GM12878 (cell line): Measurements from ENCODE around the gene JPH4. TPM values are rescaled to one million over a fixed set of nuclear protein-coding genes. Genes with fewer than 3 reads are reported as not detected.

Experiments used
- BCL11A ChIP-seq: IDR thresholded peaks from 2 replicates; pipeline ENCODE4 v1.6.1; 2011; ENCODE audit warnings: low read depth, low read length
- BCLAF1 ChIP-seq: fragments of 450-650 bp; IDR thresholded peaks from 2 replicates; pipeline ENCODE4 v1.6.1; 2017; ENCODE audit warnings: antibody characterized with exemption, mild to moderate bottlenecking, moderate library complexity
- BHLHE40 ChIP-seq, 2 experiments: fragments of 450-650 bp in 1 of 2; IDR thresholded peaks; 2 replicates each; pipeline ENCODE4 v1.6.1; 2011 to 2017; ENCODE audit warnings: low read depth in 2 of 2, borderline replicate concordance in 1 of 2, improper control_type of control experiment in 1 of 2, low read length in 1 of 2, mild to moderate bottlenecking in 1 of 2
- FOS ChIP-seq: IDR thresholded peaks from 3 replicates; pipeline ENCODE4 v1.6.1; 2011; ENCODE audit warnings: borderline replicate concordance; ENCODE audit not compliant: insufficient read length; ENCODE audit errors: extremely low read depth
- IKZF1 ChIP-seq: fragments of 450-650 bp; conservative IDR thresholded peaks from 2 replicates; pipeline ENCODE4 v1.6.1; 2017; ENCODE audit warnings: antibody characterized with exemption, mild to moderate bottlenecking
- IRF4 ChIP-seq: IDR thresholded peaks from 2 replicates; pipeline ENCODE4 v1.6.1; 2011; ENCODE audit warnings: low read depth, low read length
- IRF5 ChIP-seq: fragments of 450-650 bp; IDR thresholded peaks from 2 replicates; pipeline ENCODE4 v1.6.1; 2017; ENCODE audit warnings: borderline replicate concordance
- JUND ChIP-seq: IDR thresholded peaks from 2 replicates; pipeline ENCODE4 v1.6.1; 2012; ENCODE audit warnings: low read depth, mild to moderate bottlenecking, low read length, improper control_type of control experiment, moderate library complexity
- LARP7 ChIP-seq: fragments of 450-650 bp; IDR thresholded peaks from 2 replicates; pipeline ENCODE4 v1.6.1; 2017; ENCODE audit warnings: mild to moderate bottlenecking
- MTA3 ChIP-seq: IDR thresholded peaks from 2 replicates; pipeline ENCODE4 v1.6.1; 2012; ENCODE audit warnings: low read length, inconsistent platforms, borderline replicate concordance
- MYC ChIP-seq: IDR thresholded peaks from 2 replicates; pipeline ENCODE4 v1.6.1; 2011; ENCODE audit warnings: mild to moderate bottlenecking, low read length, moderate library complexity, inconsistent platforms; ENCODE audit not compliant: insufficient read depth, insufficient replicate concordance, insufficient read length, severe bottlenecking
- PML ChIP-seq: IDR thresholded peaks from 2 replicates; pipeline ENCODE4 v1.6.1; 2012; ENCODE audit warnings: low read length, inconsistent platforms
- POLR2A ChIP-seq: IDR thresholded peaks from 2 replicates; pipeline ENCODE4 v1.6.1; 2011; ENCODE audit warnings: low read depth, mild to moderate bottlenecking, low read length
- RAD21 ChIP-seq: IDR thresholded peaks from 2 replicates; pipeline ENCODE4 v1.6.1; 2011; ENCODE audit warnings: mild to moderate bottlenecking, low read depth, low read length, moderate library complexity; ENCODE audit not compliant: insufficient read depth
- RCOR1 ChIP-seq: conservative IDR thresholded peaks from 2 replicates; pipeline ENCODE4 v1.6.1; 2012; ENCODE audit warnings: low read depth, low read length, improper control_type of control experiment
- RELA ChIP-seq: fragments of 450-650 bp; IDR thresholded peaks from 2 replicates; pipeline ENCODE4 v1.8.0; 2014; ENCODE audit warnings: borderline replicate concordance; ENCODE audit not compliant: partially characterized antibody
- SREBF2 ChIP-seq: IDR thresholded peaks from 2 replicates; pipeline ENCODE4 v1.6.1; 2012; ENCODE audit warnings: mild to moderate bottlenecking, low read length
- ZNF384 ChIP-seq: IDR thresholded peaks from 2 replicates; pipeline ENCODE4 v1.6.1; 2012; ENCODE audit warnings: low read depth, mild to moderate bottlenecking, low read length, improper control_type of control experiment, borderline replicate concordance
- ZSCAN29 ChIP-seq: fragments of 450-650 bp; IDR thresholded peaks from 2 replicates; pipeline ENCODE4 v1.6.1; 2017; ENCODE audit warnings: mild to moderate bottlenecking, moderate library complexity
- polyA plus RNA-seq, 11 experiments: library from polyadenylated mRNA; depleted of rRNA in 4 of 11; unstranded in 6 of 11; stranded (reverse) in 5 of 11; fragments of >200 nt; fragmentation: Nextera tagmentation in 4 of 11; fragmentation: Illumina TruSeq in 1 of 11; extraction: Ambion mirVana in 4 of 11; extraction: Trizol in 1 of 11; gene quantifications; 1 replicate in 1 of 11; 2 replicates in 10 of 11; pipeline versions ENCODE4 v1.2.1 to v1.2.3, GENCODE V29; 2011 to 2016; ENCODE audit warnings: inconsistent platforms in 2 of 11, missing spikeins in 2 of 11, low read depth in 1 of 11
- total RNA-seq, 4 experiments: library from RNA; depleted of rRNA in 3 of 4; stranded (reverse); fragments of >200 nt in 3 of 4; fragmentation: Illumina TruSeq in 1 of 4; extraction: Trizol in 1 of 4; gene quantifications; 2 replicates each; pipeline versions ENCODE4 v1.2.1 to v1.2.3, GENCODE V29; 2013 to 2021
- TF ChIP-seq, protein P1 (sequence below): fragments of 450-650 bp; formaldehyde crosslinking; IDR thresholded peaks from 2 replicates; pipeline ENCODE4 v1.4.0; 2022; ENCODE audit warnings: mild to moderate bottlenecking, moderate library complexity

Gene JPH4
- total and polyA plus RNA-seq, 10 of the 15 experiments (the other 5 are each of a cell fraction or from before 2014, with no cell fraction given), result 0.48 to 10.3 (median 3.8) TPM

GRCh38 chr14:23605931-23606585, 27.5 kb upstream of the JPH4 start (continued):
- TF ChIP-seq BCLAF1 (no peak), RAD21 (no peak), LARP7 (no peak), MTA3 (peak; percentile 92; the same call in 1 of the 2 replicates), RELA (no peak), RCOR1 (no peak), POLR2A (peak; percentile 32; the same call in 1 of the 2 replicates), BCL11A (peak; percentile 89), IKZF1 (peak; percentile 90), IRF4 (peak; percentile 92), BHLHE40 (IDR thresholded peaks at IDR 0.05; ENCODE audit: borderline replicate concordance in 1 of 2, low read depth in 2 of 2, low read length in 1 of 2) (peak in 1 of 2 experiments; percentile 21; a peak in 2 of 4 replicates), SREBF2 (no peak), FOS (no peak), JUND (peak; percentile 76; the same call in 1 of the 2 replicates), ZNF384 (no peak), PML (peak; percentile 89; the same call in 1 of the 2 replicates), MYC (no peak), ZSCAN29 (no peak), IRF5 (peak; percentile 19; the same call in 1 of the 2 replicates)
- TF ChIP-seq, protein P1, sequence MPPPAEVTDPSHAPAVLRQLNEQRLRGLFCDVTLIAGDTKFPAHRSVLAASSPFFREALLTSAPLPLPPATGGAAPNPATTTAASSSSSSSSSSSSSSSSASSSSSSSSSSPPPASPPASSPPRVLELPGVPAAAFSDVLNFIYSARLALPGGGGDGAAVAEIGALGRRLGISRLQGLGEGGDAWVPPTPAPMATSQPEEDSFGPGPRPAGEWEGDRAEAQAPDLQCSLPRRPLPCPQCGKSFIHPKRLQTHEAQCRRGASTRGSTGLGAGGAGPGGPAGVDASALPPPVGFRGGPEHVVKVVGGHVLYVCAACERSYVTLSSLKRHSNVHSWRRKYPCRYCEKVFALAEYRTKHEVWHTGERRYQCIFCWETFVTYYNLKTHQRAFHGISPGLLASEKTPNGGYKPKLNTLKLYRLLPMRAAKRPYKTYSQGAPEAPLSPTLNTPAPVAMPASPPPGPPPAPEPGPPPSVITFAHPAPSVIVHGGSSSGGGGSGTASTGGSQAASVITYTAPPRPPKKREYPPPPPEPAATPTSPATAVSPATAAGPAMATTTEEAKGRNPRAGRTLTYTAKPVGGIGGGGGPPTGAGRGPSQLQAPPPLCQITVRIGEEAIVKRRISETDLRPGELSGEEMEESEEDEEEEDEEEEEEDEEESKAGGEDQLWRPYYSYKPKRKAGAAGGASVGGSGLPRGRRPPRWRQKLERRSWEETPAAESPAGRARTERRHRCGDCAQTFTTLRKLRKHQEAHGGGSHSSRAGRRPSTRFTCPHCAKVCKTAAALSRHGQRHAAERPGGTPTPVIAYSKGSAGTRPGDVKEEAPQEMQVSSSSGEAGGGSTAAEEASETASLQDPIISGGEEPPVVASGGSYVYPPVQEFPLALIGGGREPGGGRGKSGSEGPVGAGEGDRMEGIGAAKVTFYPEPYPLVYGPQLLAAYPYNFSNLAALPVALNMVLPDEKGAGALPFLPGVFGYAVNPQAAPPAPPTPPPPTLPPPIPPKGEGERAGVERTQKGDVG (CRISPR knock-in tag), result no peak
